ENCODE measurements around the gene SNRNP35.

SNRNP35 gene

DNA sequence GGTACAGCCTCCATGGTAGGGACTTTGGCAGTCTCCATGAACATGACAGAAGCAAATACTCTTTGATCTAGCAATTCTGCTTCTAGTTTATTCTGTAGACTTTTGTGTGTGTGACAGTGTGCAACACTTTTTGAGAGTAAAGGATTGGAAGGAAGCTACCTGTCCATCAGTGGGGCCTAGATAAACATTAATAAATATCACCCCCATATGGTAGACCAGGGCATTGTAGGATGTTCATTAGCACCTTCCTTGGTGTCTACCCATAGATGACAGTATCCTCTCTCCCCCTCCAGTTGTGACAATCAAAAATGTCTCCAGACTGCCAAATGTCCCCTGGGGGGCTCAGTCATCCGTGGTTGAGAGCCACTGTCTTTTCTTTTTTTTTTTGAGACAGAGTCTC, 10.8 kb downstream of the SNRNP35 start:
- Histone ChIP-seq H3K4me3 (ENCODE audit: low read depth, low read length) (no peak overlapping the region), H3K27ac (ENCODE audit: extremely low read depth, low read depth, low read length) (no peak overlapping the region), H3K4me1 (ENCODE audit: control insufficient read depth, insufficient read depth, low read length) (no peaks in the 10 kb centered on the region), H3K36me3 (ENCODE audit: control insufficient read depth in 2 of 2, insufficient read depth in 1 of 2, low read length in 2 of 2) (peaks cover 18 to 42% of the 10 kb centered on the region in 2 experiments), H3K9me3 (ENCODE audit: control insufficient read depth, insufficient read depth, low read depth, low read length) (no peaks in the 10 kb centered on the region)
- CTCF ChIA-PET = no interaction called here
- POLR2A ChIA-PET = interaction anchor here (0.7 kb wide), 1 partner anchor 60 kb away, joined by 3 read pairs; no protein-coding TSS in a partner anchor
- TF ChIP-seq ZNF544 (tag by site-specific recombination; IDR thresholded peaks at IDR 0.05) = no peak
- no peak for TF ChIP-seq ZNF114 (tag by site-specific recombination; IDR thresholded peaks at IDR 0.05)
- TF ChIP-seq ZFHX2 (tag by site-specific recombination; conservative IDR thresholded peaks at IDR 0.05) = no peak
- TF ChIP-seq, protein P1, sequence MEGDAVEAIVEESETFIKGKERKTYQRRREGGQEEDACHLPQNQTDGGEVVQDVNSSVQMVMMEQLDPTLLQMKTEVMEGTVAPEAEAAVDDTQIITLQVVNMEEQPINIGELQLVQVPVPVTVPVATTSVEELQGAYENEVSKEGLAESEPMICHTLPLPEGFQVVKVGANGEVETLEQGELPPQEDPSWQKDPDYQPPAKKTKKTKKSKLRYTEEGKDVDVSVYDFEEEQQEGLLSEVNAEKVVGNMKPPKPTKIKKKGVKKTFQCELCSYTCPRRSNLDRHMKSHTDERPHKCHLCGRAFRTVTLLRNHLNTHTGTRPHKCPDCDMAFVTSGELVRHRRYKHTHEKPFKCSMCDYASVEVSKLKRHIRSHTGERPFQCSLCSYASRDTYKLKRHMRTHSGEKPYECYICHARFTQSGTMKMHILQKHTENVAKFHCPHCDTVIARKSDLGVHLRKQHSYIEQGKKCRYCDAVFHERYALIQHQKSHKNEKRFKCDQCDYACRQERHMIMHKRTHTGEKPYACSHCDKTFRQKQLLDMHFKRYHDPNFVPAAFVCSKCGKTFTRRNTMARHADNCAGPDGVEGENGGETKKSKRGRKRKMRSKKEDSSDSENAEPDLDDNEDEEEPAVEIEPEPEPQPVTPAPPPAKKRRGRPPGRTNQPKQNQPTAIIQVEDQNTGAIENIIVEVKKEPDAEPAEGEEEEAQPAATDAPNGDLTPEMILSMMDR (tag by site-specific recombination; IDR thresholded peaks at IDR 0.05) = peak; percentile 36; the same call in 1 of the 2 replicates

- H3K4me1 ChIP-seq (ENCODE audit: control insufficient read depth, insufficient read depth, low read length) = no peaks in the 10 kb centered on the region
- ChIA-PET CTCF (interaction anchor here (0.6 kb wide), 2 partner anchors 96 to 178 kb away, joined by 3 read pairs; no protein-coding TSS in a partner anchor), POLR2A (interaction anchor here (0.6 kb wide), 1 partner anchor 37 kb away, joined by 3 read pairs; no protein-coding TSS in a partner anchor)
- no peaks in the 10 kb centered on the region for H3K9me3 ChIP-seq (ENCODE audit: control insufficient read depth, insufficient read depth, low read depth, low read length)
- TF ChIP-seq ZNF174 (tag by site-specific recombination; IDR thresholded peaks at IDR 0.05) (no peak), REST (tag by site-specific recombination; IDR thresholded peaks at IDR 0.05) (no peak), RBAK (tag by site-specific recombination; IDR thresholded peaks at IDR 0.05) (no peak), ZFHX2 (tag by site-specific recombination; conservative IDR thresholded peaks at IDR 0.05) (no peak)
- H3K27ac ChIP-seq (ENCODE audit: extremely low read depth, low read depth, low read length) = no peak overlapping the region
- no peak overlapping the region for H3K4me3 ChIP-seq (ENCODE audit: low read depth, low read length)
- peaks cover 11 to 46% of the 10 kb centered on the region in 2 experiments for H3K36me3 ChIP-seq (ENCODE audit: control insufficient read depth in 2 of 2, insufficient read depth in 1 of 2, low read length in 2 of 2)
Observed at GRCh38 chr12:123469978-123470377, 12.0 kb downstream of the SNRNP35 start.

DNA sequence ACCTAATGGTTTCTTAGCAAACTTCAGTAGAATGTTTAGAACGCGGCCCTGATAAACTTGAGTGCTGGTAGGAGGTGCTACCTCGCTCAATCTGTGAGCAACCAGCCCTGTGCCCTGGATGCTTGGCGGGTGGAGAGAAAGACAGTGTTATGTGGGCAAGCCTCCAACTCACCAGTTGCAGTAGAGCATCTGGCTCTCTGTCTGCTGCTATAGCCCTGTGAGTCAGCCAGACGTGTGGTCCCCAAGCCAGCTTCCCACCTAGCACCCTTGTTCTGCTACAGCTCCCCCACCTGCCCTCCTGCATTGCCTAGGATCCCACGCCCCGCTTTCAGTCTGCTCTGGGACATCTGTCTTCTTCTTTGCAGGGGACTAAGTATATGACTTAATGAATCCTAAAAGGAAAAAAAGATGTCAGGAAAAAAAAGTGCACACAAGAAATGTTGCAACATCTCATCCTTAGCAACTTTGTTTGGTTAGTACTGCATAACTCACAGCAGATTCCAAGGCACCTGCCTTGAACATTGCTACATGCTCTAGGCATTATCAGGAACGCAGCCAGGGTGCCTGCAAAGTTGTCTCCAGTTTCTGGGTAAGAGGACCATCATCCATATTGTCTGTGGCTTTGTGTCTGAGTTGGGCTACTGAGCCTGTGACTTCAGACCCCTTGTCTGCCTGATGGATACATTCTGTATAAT, 13.6 kb downstream of the SNRNP35 start:
- Histone ChIP-seq H3K4me1 (ENCODE audit: control insufficient read depth, insufficient read depth, low read length) (no peaks in the 10 kb centered on the region), H3K27ac (ENCODE audit: extremely low read depth, low read depth, low read length) (no peak overlapping the region), H3K4me3 (ENCODE audit: low read depth, low read length) (no peak overlapping the region), H3K36me3 (ENCODE audit: control insufficient read depth in 2 of 2, insufficient read depth in 1 of 2, low read length in 2 of 2) (peaks cover 11 to 42% of the 10 kb centered on the region in 2 experiments), H3K9me3 (ENCODE audit: control insufficient read depth, insufficient read depth, low read depth, low read length) (no peaks in the 10 kb centered on the region)
- ChIA-PET CTCF (interaction anchor here (0.6 kb wide), 1 partner anchor 28 kb away, joined by 3 read pairs; no protein-coding TSS in a partner anchor), POLR2A (no interaction called here)
- TF ChIP-seq GLIS1 (tag by site-specific recombination; IDR thresholded peaks at IDR 0.05) (peak; percentile 84), ZNF626 (tag by site-specific recombination; IDR thresholded peaks at IDR 0.05) (no peak), SCRT2 (tag by site-specific recombination; IDR thresholded peaks at IDR 0.05) (0 out of 2 replicates have a peak, but pooled peaks have one; percentile 27), PRDM1 (tag by site-specific recombination; IDR thresholded peaks at IDR 0.05) (no peak), ZNF658 (tag by site-specific recombination; IDR thresholded peaks at IDR 0.05) (no peak), TSHZ1 (tag by site-specific recombination; IDR thresholded peaks at IDR 0.05; ENCODE audit: borderline replicate concordance) (no peak), KLF1 (tag by site-specific recombination; IDR thresholded peaks at IDR 0.05) (no peak), RBAK (tag by site-specific recombination; IDR thresholded peaks at IDR 0.05) (no peak), ZNF292 (tag by site-specific recombination; IDR thresholded peaks at IDR 0.05; ENCODE audit: borderline replicate concordance, low read depth) (no peak), ZNF555 (tag by site-specific recombination; conservative IDR thresholded peaks at IDR 0.05) (no peak), KLF7 (tag by site-specific recombination; IDR thresholded peaks at IDR 0.05; ENCODE audit: borderline replicate concordance) (no peak), HOXD13 (CRISPR knock-in tag; IDR thresholded peaks at IDR 0.05; ENCODE audit: borderline replicate concordance) (no peak), KLF10 (tag by site-specific recombination; IDR thresholded peaks at IDR 0.05) (no peak)
- TF ChIP-seq, protein P2, sequence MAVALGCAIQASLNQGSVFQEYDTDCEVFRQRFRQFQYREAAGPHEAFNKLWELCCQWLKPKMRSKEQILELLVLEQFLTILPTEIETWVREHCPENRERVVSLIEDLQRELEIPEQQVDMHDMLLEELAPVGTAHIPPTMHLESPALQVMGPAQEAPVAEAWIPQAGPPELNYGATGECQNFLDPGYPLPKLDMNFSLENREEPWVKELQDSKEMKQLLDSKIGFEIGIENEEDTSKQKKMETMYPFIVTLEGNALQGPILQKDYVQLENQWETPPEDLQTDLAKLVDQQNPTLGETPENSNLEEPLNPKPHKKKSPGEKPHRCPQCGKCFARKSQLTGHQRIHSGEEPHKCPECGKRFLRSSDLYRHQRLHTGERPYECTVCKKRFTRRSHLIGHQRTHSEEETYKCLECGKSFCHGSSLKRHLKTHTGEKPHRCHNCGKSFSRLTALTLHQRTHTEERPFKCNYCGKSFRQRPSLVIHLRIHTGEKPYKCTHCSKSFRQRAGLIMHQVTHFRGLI (tag by site-specific recombination; IDR thresholded peaks at IDR 0.05) = no peak

Data from HEK293 (cell line).